ENCODE results near the gene SASS6.

SASS6 gene

DNA sequence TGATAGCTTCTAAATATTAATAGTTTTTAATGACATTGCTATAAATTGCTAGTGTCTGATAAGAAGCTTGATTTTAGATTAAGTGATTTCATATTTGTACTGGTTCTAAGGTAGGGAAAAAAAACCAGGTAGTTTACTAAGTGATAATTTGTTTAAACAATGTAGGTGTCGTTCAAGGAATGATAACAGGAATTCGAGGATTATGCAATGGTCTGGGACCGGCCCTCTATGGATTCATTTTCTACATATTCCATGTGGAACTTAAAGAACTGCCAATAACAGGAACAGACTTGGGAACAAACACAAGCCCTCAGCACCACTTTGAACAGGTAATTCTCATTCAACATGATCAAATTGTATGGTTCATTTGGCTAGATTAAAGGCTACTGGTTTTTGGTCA lies 52.4 kb downstream of the SASS6 start:
- Mint-ChIP-seq H3K36me3 (ENCODE audit: low read depth) (peaks cover 49% of the 10 kb centered on the region), H3K4me3 (no peak overlapping the region)

DNA sequence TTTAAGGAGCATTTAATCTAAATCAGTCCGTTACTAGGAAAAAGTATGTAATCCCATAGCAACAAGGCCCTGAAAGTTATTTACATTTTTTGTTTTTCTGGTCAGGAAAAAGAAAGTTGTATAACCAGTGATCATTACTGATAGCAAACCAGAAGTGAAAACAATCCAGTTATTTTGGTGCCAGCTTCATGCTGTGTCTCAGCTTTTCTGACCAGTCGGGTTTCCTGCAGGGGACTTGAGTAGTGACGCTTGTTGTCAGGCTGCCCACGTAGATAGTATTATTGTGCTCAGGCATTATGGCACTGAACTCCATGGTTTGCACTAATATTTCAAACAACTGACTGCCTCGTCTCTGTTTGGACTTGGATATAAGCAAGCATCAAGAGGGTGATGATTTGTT lies 55.2 kb downstream of the SASS6 start:
- Mint-ChIP-seq H3K36me3 (ENCODE audit: low read depth) (peaks cover 75% of the 10 kb centered on the region), H3K4me1 (ENCODE audit: low read depth) (peaks cover 15% of the 10 kb centered on the region), H3K9me3 (no peaks in the 10 kb centered on the region), H3K27me3 (no peaks in the 10 kb centered on the region), H3K4me3 (no peak overlapping the region), H3K27ac (no peak overlapping the region)
- intact Hi-C loops (cut with micrococcal nuclease): no loop called here

More for the DNA sequence above, 52.4 kb downstream of the SASS6 start:
- no peaks in the 10 kb centered on the region for H3K27me3 Mint-ChIP-seq
- no peaks in the 10 kb centered on the region for H3K9me3 Mint-ChIP-seq
- intact Hi-C loops (cut with micrococcal nuclease): no loop called here
- no peak overlapping the region for H3K27ac Mint-ChIP-seq
- H3K4me1 Mint-ChIP-seq (ENCODE audit: low read depth): peaks cover 5% of the 10 kb centered on the region

DNA sequence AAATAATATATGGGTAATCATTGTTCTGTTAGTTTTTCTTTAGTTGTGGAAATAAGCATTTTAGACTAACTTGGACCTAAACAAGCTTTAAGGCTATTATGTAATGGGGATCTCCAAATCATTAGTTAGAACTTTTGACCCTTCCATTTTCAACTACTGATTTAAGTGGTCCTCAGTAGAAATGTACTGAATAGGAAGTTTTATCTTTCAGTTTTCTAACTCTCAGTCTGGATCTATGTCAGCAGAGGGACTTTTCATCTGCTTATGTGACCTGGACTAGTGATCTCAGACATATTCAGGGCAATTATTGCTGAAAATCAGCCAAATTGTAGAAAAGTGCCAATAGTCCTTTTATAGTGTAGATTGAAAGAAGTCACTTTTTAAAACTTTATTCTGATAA lies 56.0 kb downstream of the SASS6 start:
- intact Hi-C loops (cut with micrococcal nuclease): no loop called here
- Mint-ChIP-seq H3K9me3 (no peaks in the 10 kb centered on the region), H3K27me3 (no peaks in the 10 kb centered on the region), H3K27ac (no peak overlapping the region), H3K4me3 (no peak overlapping the region), H3K36me3 (ENCODE audit: low read depth) (peaks cover 78% of the 10 kb centered on the region), H3K4me1 (ENCODE audit: low read depth) (peaks cover 22% of the 10 kb centered on the region)

DNA sequence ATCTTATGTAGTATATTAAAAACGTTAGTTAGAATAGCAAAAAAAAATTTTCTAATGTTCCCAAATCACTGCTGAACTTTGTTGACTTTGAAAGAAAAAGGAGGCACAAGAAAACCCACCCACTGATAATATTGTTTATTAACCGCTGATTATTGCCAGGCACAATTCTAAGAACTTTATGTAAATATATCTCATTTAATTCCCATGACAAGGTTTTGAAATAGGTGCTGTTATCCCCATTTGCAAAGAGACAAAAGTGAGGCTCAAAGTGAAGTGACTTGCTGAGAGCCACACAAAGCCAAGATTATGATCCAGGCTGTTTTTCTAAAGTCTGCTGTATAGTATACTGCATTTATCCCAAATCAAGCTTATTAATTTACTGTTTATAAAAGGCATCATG lies 56.4 kb downstream of the SASS6 start:
- Mint-ChIP-seq H3K36me3 (ENCODE audit: low read depth) (peaks cover 78% of the 10 kb centered on the region), H3K27me3 (no peaks in the 10 kb centered on the region), H3K4me3 (no peak overlapping the region)

DNA sequence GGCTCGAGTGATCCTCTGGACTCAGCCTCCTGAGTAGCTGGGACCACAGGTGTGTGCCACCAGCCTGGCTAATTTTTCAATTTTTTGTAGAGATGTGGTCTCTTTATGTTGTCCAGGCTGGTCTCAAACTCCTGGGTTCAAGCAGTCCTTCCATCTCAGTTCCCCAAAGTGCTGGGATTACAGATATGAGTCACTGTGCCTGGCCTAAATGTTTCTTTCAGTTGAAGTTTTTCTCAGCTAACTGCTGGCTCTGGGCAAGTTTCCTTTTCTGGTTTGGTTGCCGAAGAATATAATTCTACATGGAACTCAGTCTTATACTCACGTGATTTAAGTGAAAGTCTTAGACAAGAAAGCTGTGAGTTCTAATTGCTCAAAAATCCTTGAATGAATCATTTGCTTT lies 57.0 kb downstream of the SASS6 start:
- Mint-ChIP-seq H3K9me3 (no peaks in the 10 kb centered on the region), H3K27me3 (no peaks in the 10 kb centered on the region), H3K4me1 (ENCODE audit: low read depth) (peaks cover 28% of the 10 kb centered on the region), H3K36me3 (ENCODE audit: low read depth) (peaks cover 78% of the 10 kb centered on the region), H3K4me3 (no peak overlapping the region), H3K27ac (peak overlapping the region; percentile 58)
- intact Hi-C loops (cut with micrococcal nuclease): no loop called here

More for the DNA sequence above, 56.4 kb downstream of the SASS6 start:
- intact Hi-C loops (cut with micrococcal nuclease): no loop called here
- peaks cover 26% of the 10 kb centered on the region for H3K4me1 Mint-ChIP-seq (ENCODE audit: low read depth)
- no peak overlapping the region for H3K27ac Mint-ChIP-seq
- no peaks in the 10 kb centered on the region for H3K9me3 Mint-ChIP-seq

DNA sequence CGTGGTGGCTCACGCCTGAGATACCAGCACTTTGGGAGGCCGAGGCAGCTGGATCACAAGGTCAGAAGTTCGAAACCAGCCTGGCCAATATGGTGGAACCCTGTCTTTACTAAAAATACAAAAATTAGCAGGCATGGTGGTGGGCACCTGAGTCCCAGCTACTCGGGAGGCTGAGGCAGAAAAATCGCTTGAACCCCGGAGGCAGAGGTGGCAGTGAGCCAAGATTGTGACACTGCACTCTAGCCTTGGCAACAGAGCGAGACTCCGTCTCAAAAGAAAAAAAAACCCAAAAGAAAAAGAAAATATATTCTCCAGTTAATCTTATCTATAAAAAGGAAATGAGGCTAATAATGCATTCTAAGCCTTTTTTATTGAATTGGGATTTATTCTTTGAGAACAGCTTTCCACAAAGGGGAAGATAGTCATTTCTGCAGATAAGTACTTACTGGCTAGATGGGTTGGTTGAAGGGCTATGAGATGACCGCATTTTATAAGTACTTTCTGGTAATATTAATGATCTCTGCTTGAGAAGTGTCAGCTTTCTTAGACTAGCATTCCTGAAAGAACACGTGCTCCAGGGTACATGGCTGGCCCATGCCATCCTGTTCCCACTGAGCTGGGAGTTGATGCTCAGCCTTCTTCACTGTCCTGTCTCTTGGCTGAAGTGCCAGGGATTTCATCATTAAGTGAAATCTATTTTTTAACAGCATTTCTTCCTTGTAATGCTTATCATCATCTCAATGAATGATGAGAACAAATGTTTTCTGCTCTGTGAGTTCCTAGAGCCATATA lies 57.9 kb downstream of the SASS6 start:
- Mint-ChIP-seq H3K9me3 (no peaks in the 10 kb centered on the region), H3K27ac (no peak overlapping the region), H3K4me3 (no peak overlapping the region), H3K36me3 (ENCODE audit: low read depth) (peaks cover 78% of the 10 kb centered on the region), H3K27me3 (no peaks in the 10 kb centered on the region), H3K4me1 (ENCODE audit: low read depth) (peaks cover 28% of the 10 kb centered on the region)
- intact Hi-C loops (cut with micrococcal nuclease): no loop called here

DNA sequence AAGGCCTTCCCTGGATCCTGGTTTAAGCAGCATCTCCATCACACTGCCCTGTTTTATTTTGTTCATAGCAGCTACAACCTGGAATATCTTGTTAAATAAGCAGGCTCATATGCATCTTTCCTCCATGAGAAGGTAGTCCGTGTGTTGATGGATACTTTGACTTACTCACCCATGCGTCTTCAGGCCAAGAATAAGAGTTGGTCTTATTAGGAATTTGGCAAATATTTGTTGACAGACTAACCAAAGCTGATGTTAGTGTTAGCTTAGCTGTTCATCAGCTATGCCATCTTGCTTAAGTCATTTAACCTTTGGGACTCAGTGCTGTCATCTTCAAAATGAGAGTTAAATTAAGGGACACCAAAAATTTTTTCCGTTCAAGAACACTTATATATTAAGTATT lies 59.2 kb downstream of the SASS6 start:
- Mint-ChIP-seq H3K27me3 (no peaks in the 10 kb centered on the region), H3K36me3 (ENCODE audit: low read depth) (peaks cover 78% of the 10 kb centered on the region), H3K4me3 (no peak overlapping the region), H3K4me1 (ENCODE audit: low read depth) (peaks cover 28% of the 10 kb centered on the region), H3K9me3 (no peaks in the 10 kb centered on the region), H3K27ac (no peak overlapping the region)
- intact Hi-C loops (cut with micrococcal nuclease): no loop called here

DNA sequence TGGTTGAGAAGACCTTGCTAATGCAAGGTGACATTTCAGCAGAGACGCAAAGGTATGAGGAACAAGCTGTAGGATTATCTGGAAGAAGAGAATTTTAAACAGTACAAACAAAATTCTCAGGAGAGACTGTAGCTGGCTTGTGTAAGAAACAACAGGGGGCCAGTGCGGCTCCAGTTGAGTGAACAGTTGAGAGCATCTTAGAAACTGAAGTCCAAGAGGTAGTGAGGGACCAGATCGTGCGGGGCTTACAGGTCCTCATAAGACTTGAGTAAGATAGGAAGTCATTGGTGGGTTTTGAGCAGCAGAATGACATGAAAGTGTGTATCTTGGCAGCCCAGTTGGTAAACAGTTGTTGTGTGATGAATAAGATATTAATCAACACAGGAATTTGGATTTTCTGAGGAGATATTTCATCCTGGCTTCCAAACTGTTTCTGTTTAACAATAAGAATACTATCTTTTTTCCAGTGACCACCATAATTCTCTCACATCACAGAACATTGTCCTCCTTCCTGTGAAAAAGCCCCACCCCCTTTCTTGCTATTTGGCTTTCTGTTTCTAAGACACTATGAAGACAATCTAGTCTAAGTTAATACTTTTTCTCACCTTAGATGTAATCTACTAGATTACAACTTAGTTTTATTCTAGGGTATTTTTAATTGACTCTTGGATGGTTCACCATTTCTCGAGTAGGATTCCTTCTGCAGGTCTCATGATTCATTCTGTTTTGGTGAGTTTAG lies 62.4 kb downstream of the SASS6 start:
- Mint-ChIP-seq H3K4me3 (no peak overlapping the region), H3K4me1 (ENCODE audit: low read depth) (peaks cover 28% of the 10 kb centered on the region), H3K27ac (no peak overlapping the region), H3K27me3 (no peaks in the 10 kb centered on the region), H3K9me3 (no peaks in the 10 kb centered on the region), H3K36me3 (ENCODE audit: low read depth) (peaks cover 94% of the 10 kb centered on the region)
- intact Hi-C loops (cut with micrococcal nuclease): no loop called here

DNA sequence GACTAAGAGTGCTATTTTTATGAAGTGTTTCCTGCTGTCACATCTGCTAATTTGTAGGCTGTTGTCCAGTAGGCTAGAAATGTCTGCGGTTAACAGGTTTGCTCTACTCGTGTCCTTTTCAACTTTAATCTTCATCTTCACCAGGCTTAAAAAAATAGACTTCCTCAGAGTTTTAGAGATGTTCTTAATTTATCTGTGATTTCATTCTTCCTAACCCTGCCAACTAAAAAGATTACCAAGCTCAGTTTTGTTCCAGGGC lies 66.8 kb downstream of the SASS6 start:
- no peak overlapping the region for H3K27ac Mint-ChIP-seq
- H3K9me3 Mint-ChIP-seq: no peaks in the 10 kb centered on the region
- no peak overlapping the region for H3K4me3 Mint-ChIP-seq
- peaks cover 15% of the 10 kb centered on the region for H3K4me1 Mint-ChIP-seq (ENCODE audit: low read depth)
- no peaks in the 10 kb centered on the region for H3K27me3 Mint-ChIP-seq
- H3K36me3 Mint-ChIP-seq (ENCODE audit: low read depth): peaks cover 84% of the 10 kb centered on the region
- intact Hi-C loops (cut with micrococcal nuclease): no loop called here

DNA sequence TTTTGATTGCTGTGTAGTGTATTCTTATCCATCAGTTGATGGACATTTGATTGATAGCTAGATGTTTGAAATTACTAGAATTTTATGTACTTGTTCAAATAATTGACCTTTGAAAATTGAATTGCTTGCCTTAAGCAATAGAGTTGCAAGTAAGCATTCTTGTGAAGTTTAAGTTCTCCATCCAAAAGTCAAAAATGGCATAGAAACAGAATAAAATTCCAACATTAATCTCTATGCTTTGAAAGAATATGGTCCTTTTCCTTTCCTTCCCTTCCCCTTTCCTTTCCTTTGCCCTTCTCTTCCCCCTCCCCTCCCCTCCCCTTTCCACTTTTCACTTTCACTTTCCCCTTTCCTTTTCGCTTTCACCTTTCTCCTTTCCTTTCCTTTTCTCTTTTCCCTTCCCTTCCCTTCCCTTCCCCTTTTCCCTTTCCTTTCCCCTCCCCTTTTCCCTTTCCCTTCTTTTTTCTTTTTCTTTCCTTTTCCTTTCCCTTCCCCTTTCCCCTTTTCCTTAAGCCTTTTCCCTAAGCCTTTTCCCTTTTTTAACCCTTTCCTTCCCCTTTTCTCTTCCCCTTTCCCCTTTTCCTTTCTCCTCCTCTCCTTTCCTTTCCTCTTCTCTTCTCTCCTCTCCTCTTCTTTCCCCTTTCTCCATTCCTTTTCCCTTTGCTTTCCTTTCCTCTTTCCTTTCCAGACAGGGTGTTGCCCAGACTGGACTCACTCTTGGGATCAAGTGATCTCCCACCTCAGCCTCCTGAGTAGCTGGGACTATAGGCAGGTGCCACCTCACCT lies 67.4 kb downstream of the SASS6 start:
- Mint-ChIP-seq H3K27ac (no peak overlapping the region), H3K36me3 (ENCODE audit: low read depth) (peaks cover 83% of the 10 kb centered on the region), H3K4me3 (no peak overlapping the region), H3K27me3 (no peaks in the 10 kb centered on the region), H3K9me3 (no peaks in the 10 kb centered on the region), H3K4me1 (ENCODE audit: low read depth) (peaks cover 15% of the 10 kb centered on the region)
- intact Hi-C loops (cut with micrococcal nuclease): no loop called here

DNA sequence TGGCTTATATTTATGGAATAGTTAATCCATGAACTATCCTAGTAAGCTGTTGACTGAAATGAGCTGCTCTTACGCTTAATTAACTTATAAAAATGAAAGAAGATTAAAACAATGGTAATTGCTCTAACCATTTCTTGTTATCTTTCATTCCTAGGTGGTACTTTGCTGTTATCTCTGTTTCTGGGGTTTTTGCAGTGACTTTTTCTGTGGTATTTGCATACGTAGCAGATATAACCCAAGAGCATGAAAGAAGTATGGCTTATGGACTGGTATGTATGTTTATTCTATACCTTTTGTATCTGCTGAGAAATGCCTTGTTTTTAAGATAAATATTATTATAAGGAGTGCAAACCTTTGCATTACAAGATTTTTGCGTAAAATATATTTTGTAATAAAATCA lies 71.0 kb downstream of the SASS6 start:
- intact Hi-C loops (cut with micrococcal nuclease): no loop called here
- H3K4me3 Mint-ChIP-seq: no peak overlapping the region
- peaks cover 70% of the 10 kb centered on the region for H3K36me3 Mint-ChIP-seq (ENCODE audit: low read depth)
- H3K9me3 Mint-ChIP-seq: no peaks in the 10 kb centered on the region
- peaks cover 15% of the 10 kb centered on the region for H3K4me1 Mint-ChIP-seq (ENCODE audit: low read depth)
- H3K27ac Mint-ChIP-seq: no peak overlapping the region
- no peaks in the 10 kb centered on the region for H3K27me3 Mint-ChIP-seq

DNA sequence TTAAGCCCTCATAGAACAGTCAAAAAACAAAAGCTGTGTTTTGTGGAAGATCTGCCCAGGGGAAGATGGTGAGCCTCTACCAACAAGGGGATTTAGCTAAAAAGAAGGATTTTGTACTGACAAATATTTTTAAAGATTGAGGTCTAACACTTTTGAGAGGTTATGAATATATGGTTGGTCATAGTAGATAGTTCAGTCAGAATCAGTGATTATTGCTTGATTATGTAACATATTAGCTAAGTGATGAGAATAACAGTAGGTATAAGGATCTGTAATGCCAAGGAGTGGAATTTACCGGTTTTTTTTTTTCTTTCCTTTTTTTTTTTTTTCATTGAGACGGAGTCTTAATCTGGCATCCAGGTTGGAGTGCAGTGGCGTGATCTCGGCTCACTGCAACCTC lies 79.0 kb downstream of the SASS6 start:
- H3K4me3 Mint-ChIP-seq: no peak overlapping the region
- no peak overlapping the region for H3K27ac Mint-ChIP-seq
- H3K36me3 Mint-ChIP-seq (ENCODE audit: low read depth): peaks cover 61% of the 10 kb centered on the region
- no peaks in the 10 kb centered on the region for H3K27me3 Mint-ChIP-seq
- H3K9me3 Mint-ChIP-seq: no peaks in the 10 kb centered on the region
- intact Hi-C loops (cut with micrococcal nuclease): no loop called here
- peaks cover 11% of the 10 kb centered on the region for H3K4me1 Mint-ChIP-seq (ENCODE audit: low read depth)

DNA sequence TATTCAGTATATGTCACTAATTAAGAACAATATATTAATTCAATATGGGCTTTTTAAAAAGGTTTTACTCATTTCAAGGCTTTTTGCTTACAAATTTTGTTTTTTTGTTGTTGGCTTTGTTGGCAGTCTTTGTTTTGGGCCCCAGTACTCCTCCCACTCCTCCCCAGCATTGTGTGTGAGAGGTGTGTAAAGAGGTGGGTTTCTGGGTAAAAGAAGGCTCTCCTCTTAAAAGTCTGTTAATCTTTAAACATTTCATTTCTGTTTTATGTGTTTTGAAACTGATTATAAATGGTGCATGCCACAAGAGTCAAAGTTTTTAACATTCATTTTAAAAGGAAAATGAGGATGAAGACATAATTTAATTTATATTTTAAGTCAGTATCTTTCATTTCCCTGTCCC lies 79.6 kb downstream of the SASS6 start:
- Mint-ChIP-seq H3K36me3 (ENCODE audit: low read depth) (peaks cover 61% of the 10 kb centered on the region), H3K4me3 (no peak overlapping the region), H3K27me3 (no peaks in the 10 kb centered on the region), H3K27ac (no peak overlapping the region), H3K4me1 (ENCODE audit: low read depth) (peaks cover 17% of the 10 kb centered on the region), H3K9me3 (no peaks in the 10 kb centered on the region)
- intact Hi-C loops (cut with micrococcal nuclease): no loop called here

DNA sequence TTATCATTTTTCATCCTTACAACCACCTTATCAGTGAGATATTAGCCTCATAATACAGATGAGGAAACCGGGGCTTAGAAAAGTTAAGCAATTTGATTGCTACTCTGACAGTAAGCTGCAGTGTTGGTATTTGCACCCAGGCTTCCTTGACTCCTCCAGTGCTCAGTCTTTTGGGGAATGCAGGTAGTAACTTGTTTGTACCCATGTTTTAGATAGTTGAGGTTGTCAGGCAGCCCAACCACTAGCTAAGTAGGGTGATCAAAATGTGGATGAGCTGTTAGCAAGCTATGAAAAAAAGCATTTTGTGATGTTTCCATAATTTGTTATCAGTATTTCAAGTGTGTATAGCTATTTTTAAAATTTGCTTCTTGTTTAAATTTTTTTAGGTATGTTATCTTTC lies 80.8 kb downstream of the SASS6 start:
- H3K36me3 Mint-ChIP-seq (ENCODE audit: low read depth): peaks cover 52% of the 10 kb centered on the region
- no peak overlapping the region for H3K4me3 Mint-ChIP-seq
- H3K27me3 Mint-ChIP-seq: no peaks in the 10 kb centered on the region
- no peak overlapping the region for H3K27ac Mint-ChIP-seq
- intact Hi-C loops (cut with micrococcal nuclease): no loop called here
- no peaks in the 10 kb centered on the region for H3K9me3 Mint-ChIP-seq
- H3K4me1 Mint-ChIP-seq (ENCODE audit: low read depth): peaks cover 21% of the 10 kb centered on the region
